ENCODE measurements around the gene RPS18. TPM values are rescaled to one million over a fixed set of nuclear protein-coding genes. Genes with fewer than 3 reads are reported as not detected.
"Not testable (repeated sequence)": the region's sequence is repeated elsewhere in the genome, so short reads cannot be mapped to it uniquely, and the experiment has no call there.

The RPS18 gene
- 2,699 TPM for total RNA-seq (ENCODE audit: insufficient read depth, low replicate concordance)

DNA sequence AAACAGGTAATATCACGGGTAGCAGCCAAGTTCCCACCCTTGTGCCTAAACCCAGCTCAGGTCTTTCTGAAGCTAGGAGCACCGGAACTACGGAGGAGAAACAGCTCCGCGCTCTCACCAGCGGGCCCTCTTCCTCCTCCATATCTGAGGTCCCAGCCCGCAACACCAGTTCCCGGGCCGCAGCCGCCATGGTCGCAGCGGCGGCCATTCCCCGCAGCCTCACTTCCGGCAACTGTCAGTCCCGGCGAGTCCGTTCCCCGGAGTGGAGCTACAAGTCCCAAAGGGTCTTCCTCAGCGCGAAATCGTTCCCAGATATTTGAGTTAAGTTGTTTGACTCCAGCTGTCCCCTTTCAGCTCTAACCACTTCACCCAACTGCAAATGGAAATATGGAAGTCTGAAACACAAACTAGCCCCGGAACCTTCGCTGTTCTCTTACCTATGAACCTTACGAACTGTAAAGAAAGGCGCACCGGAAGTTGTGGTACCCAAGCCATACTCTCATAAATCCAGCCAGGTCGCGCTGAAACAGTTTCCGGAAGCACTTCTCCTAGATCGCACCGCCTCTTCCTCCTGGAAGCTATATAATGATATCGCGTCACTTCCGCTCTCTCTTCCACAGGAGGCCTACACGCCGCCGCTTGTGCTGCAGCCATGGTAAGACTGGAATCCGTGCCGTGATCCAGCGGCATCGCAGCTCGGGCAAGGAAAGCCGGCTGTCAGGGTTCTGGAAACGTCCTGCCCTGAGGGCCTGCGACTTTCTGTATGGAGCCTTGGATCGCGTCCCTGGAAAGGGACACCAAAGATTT, at the start of gene RPS18, which contains the start of gene VPS52:
TSS of gene RPS18 (plus strand) at position 608 of the 807 bp plus-strand sequence. CDS start at position 653, 45 bp downstream.
TSS of gene VPS52 (minus strand) at position 409 of the 807 bp plus-strand sequence. CDS start at position 208, 201 bp downstream.
- DNase-seq (ENCODE audit: low spot score), result peak; percentile 99

DNA sequence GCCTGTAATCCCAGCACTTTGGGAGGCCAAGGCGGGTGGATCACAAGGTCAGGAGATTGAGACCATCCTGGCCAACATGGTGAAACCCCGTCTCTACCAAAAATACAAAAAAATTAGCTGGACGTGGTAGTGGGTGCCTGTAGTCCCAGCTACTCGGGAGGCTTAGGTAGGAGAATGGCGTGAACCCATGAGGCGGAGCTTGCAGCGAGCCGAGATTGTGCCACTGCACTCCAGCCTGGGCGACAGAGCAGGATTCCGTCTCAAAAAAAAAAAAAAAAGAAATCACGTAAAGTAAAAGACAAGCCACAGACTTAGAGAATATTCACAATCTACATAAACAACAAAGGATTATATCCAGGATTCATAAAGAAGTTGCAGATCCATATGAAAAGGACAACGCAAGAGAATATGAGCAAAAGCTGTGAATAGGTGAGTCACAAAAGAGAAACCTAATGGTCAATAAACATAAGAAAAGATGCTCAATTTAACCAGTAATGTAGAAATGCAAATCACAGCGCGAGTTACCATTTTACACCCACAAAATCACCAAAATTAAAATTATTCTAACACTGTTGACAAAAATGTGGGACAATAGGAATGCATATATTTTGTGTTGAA, 45.3 kb upstream of the RPS18 start:
- DNase-seq (ENCODE audit: low spot score), result not testable (repeated sequence)

DNA sequence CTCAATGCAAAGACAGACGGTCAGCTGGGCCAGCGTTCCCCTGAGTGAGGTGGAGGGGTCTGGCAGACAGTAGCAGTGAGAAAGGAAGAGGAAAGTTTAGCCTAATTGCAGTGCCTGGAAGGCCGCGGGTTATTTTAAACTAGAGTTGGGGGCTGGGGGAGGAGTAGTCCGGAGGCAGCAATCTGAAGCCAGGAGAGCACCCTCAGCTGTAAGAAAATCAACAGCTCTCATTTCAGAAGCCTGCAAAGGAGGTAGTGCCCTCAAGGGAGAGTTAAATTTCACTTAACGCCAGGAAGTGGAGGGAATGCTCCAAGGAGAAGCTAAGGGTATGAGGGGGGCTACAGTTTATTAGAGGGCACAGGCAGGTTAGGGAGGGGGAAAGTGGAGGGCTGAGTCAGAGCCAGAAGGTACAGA, 36.6 kb upstream of the RPS18 start:
- DNase-seq (ENCODE audit: low spot score), result no peak

- no peak for DNase-seq (ENCODE audit: low spot score)
These were observed 35.5 kb upstream of the RPS18 start for GRCh38 chr6:33236328-33236727.

- DNase-seq (ENCODE audit: low spot score), result no peak
These were observed 35.0 kb upstream of the RPS18 start for GRCh38 chr6:33236852-33237251.

GRCh38 chr6:33237741-33238140, 34.1 kb upstream of the RPS18 start:
- no peak for DNase-seq (ENCODE audit: low spot score)

- DNase-seq (ENCODE audit: low spot score), result no peak
These were observed 29.9 kb upstream of the RPS18 start for GRCh38 chr6:33241968-33242367.

DNA sequence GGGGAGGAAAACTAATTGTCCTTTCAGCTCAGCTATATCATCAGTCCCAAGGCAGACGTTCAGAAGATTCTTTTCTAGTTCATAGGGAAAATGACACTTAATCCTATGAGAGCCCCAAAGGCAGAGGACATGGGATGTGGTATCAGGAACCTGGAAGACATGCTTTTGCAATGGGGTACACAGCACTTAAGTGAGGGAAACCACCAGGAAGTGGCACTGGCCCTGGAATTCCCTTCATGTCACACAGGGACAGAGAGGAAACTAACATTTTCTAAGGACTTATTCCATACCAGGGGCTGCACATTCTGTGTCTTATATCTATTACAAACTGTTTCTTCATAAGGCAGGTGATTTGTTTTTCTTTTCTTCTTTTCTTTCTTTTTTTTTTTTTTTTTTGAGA, 28.4 kb upstream of the RPS18 start:
- DNase-seq (ENCODE audit: low spot score), result no peak

DNA sequence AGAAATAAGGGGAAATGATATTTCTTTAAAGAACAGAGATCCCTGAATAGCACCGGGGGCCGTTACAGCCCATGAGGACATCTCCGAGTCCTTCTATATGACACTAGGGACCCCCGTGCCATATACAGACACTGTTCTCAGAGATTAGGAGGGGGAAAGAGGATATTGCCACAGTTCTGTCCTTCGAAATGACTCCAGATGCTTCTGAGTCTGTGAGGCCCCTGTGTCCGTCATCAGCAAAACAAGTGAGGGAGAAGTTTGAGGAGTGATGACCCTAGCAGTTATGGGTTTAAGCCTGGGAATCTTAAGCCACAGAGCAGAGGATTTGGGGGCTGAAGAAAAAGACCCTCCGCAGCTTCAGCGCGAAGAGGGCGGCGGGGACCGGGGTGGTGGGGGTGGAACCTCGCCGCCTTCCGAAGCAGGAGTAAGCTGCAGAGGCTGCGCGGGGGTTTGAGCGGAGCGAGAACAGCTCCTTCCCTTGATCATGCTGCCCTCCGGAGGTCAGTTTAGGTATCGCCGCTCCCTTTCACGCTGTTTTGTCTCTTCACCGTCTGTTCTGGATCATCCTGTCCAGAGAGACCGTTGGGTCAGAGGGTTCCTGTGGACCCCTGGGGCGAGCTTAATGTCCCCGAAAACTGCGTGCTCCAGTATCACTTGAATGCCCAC, 23.8 kb upstream of the RPS18 start:
- peak; percentile 90 for DNase-seq (ENCODE audit: low spot score)

GRCh38 chr6:33248643-33248931, 23.3 kb upstream of the RPS18 start:
- DNase-seq (ENCODE audit: low spot score), result no peak

- DNase-seq (ENCODE audit: low spot score), result peak; percentile 100
These were observed 22.7 kb upstream of the RPS18 start for GRCh38 chr6:33248932-33249731.

GRCh38 chr6:33249732-33250630, 21.9 kb upstream of the RPS18 start:
- DNase-seq (ENCODE audit: low spot score), result no peak

DNA sequence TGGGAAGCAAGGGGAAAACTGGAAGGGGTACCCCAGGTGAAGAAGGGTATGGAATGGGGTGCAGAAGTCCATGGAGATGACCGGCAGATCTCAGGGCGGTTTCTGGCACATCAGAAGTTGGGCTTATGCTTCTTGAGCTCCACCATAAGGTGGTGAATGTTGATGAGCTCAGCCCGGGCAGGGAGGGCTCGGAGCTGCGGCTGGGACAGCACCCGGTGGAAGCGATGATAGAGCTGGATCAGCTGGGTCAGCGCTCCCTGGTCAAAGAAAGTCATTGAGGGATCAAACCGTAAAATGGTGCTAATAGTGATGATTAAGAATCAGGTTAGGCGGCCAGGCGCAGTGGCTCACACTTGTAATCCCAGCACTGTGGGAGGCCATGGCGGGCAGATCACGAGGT, 21.1 kb upstream of the RPS18 start:
- DNase-seq (ENCODE audit: low spot score), result no peak

GRCh38 chr6:33251395-33252012, 20.4 kb upstream of the RPS18 start:
- DNase-seq (ENCODE audit: low spot score), result no peak

DNA sequence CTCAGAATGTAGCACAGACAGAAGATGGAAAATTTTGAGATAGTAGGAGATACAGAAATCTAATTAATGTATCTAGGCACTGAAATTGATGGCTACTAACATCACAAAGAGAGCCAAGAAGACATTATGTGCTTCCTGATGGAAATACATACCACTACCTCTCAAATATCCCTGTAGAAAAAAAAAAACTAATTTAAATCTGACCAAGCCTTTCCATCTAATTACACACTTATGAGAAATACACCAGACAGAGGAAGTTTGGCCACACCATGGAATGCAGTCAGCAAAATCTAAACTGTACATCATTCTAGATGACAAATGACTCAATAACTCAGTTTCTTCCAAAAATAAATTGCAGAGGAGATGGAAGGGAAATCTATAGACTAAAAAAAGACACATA, 19.1 kb upstream of the RPS18 start:
- no peak for DNase-seq (ENCODE audit: low spot score)

DNA sequence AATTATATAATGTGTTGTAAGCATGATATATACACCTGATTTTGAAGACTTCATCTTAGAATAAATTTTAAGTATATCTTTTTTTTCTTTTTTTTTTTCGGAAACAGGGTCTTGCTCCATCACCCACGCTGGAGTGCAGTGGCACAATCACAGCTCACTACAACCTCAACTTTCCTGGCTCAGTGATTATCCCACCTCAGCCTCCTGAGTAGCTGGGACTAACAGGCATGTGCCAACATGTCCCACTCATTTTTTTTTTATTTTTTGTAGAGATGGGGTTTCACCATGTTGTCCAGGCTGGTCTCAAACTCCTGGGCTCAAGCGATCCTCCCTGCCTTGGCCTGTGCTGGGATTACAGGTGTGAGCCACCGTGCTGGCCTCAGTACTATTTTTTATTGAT, 17.3 kb upstream of the RPS18 start:
- no peak for DNase-seq (ENCODE audit: low spot score)

GRCh38 chr6:33259032-33259431, 12.8 kb upstream of the RPS18 start:
- no peak for DNase-seq (ENCODE audit: low spot score)

DNA sequence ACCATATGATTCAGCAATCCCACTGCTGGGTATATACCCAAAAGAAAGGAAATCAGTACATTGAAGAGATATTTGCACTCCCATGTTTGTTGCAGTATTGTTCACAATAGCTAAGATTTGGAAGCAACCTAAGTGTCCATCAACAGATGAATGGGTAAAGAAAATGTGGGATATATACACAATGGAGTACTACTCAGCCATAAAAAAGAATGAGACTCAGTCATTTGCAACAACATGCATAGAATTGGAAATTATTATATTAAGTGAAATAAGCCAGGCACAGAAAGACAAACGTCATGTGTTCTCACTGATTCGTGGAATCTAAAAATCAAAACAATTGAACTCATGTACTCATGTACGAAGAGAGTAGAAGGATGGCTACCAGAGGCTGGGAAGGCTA, 9.4 kb upstream of the RPS18 start:
- DNase-seq (ENCODE audit: low spot score), result not testable (repeated sequence)

DNA sequence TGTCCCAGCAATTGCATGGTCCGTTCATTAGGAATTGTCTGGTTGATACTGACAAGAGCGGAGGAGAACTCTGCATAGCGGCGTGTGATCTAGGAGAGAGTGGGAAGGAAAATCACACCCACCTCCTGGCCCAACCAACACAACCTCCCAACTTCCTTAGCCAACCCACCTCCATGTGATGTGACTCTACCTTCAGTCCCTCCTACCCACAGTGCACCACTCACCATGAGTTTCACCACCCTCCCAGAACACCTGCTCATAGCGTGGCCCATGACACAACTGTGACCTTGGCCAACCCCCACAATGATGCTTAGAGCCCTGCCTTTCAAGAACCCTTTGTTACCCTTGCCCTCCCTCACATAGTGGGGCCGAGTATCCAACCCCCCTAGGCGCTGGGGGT, 7.9 kb upstream of the RPS18 start:
- no peak for DNase-seq (ENCODE audit: low spot score)

- DNase-seq (ENCODE audit: low spot score), result no peak
These were observed 783 bp upstream of the RPS18 start for GRCh38 chr6:33271117-33271467.

Measured in umbilical cord (tissue), 2 donors.